HG03457 (cell line): ENCODE measurements around the gene GNG13.
"Not testable (repeated sequence)": the region's sequence is repeated elsewhere in the genome, so short reads cannot be mapped to it uniquely, and the experiment has no call there.

Source experiments
- ATAC-seq: cut with Tn5 transposase; IDR thresholded peaks from one replicate; pipeline ENCODE4 v1.9.1; 2021; ENCODE audit warnings: moderate number of reproducible peaks; ENCODE audit not compliant: unreplicated experiment

Gene GNG13

GRCh38 chr16:832652-833336, 32.3 kb upstream of the GNG13 start:
- ATAC-seq, result no peak

- no peak for ATAC-seq
Observed at GRCh38 chr16:831571-832413, 31.3 kb upstream of the GNG13 start.

GRCh38 chr16:830871-831570, 30.5 kb upstream of the GNG13 start:
- ATAC-seq, result no peak

- ATAC-seq, result no peak
Observed at GRCh38 chr16:830107-830870, 29.8 kb upstream of the GNG13 start.

GRCh38 chr16:828891-829290, 28.4 kb upstream of the GNG13 start:
- no peak for ATAC-seq

- ATAC-seq, result no peak
Observed at GRCh38 chr16:827513-827912, 27.0 kb upstream of the GNG13 start.

- no peak for ATAC-seq
Observed at GRCh38 chr16:825341-826061, 25.0 kb upstream of the GNG13 start.

GRCh38 chr16:824601-825000, 24.1 kb upstream of the GNG13 start:
- ATAC-seq, result no peak

- ATAC-seq, result no peak
Observed at GRCh38 chr16:824194-824593, 23.7 kb upstream of the GNG13 start.

GRCh38 chr16:822909-823297, 22.4 kb upstream of the GNG13 start:
- no peak for ATAC-seq

GRCh38 chr16:822174-822908, 21.8 kb upstream of the GNG13 start:
- ATAC-seq, result no peak

- no peak for ATAC-seq
Observed at GRCh38 chr16:821751-822150, 21.2 kb upstream of the GNG13 start.

- ATAC-seq, result no peak
Observed at GRCh38 chr16:820748-821147, 20.2 kb upstream of the GNG13 start.

GRCh38 chr16:820044-820408, 19.5 kb upstream of the GNG13 start:
- not testable (repeated sequence) for ATAC-seq

GRCh38 chr16:819336-820043, 19.0 kb upstream of the GNG13 start:
- ATAC-seq, result no peak

GRCh38 chr16:818592-818991, 18.1 kb upstream of the GNG13 start:
- no peak for ATAC-seq

- ATAC-seq, result no peak
Observed at GRCh38 chr16:818132-818531, 17.6 kb upstream of the GNG13 start.

GRCh38 chr16:817001-817906, 16.7 kb upstream of the GNG13 start:
- ATAC-seq, result no peak
